Measurements from ENCODE around the gene ANKRD11.
"Not testable (repeated sequence)": the region's sequence is repeated elsewhere in the genome, so short reads cannot be mapped to it uniquely, and the experiment has no call there.

ANKRD11 gene

DNA sequence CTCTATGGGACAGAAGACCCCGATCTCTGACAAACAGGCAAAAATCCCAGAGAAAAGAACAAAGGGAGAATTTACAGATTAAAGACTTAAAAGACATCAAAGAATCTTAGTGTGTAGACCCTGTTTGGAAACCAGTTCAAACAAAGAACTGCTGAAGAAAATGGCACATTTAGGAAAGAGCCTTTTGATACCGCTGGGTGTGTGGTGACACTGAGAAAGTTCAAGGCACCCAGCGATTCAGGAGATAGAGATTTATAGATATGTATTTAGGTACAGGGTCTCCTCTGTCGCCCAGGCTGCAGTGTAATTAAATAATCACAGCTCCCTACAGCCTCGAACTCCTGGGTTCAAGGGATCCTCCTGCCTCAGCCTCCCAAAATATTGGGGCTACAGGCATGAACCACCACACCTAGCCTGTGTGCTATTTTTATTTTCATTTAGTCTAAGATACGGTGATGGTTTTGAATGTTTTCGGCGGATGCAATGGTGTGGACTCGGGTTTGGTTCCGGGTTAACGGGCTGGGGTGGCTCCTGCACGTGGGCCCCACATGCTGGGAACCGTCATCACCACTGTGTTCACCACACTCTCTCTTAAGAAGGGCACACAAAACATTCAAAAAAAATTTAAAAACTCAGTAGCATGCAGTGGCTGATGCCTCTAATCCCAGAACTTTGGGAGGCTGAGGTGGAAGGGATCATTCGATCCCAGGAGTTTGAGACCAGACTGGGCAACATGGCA, 158.8 kb downstream of the ANKRD11 start:
- DNase-seq (ENCODE audit: low read depth in 2 of 2): no peak

DNA sequence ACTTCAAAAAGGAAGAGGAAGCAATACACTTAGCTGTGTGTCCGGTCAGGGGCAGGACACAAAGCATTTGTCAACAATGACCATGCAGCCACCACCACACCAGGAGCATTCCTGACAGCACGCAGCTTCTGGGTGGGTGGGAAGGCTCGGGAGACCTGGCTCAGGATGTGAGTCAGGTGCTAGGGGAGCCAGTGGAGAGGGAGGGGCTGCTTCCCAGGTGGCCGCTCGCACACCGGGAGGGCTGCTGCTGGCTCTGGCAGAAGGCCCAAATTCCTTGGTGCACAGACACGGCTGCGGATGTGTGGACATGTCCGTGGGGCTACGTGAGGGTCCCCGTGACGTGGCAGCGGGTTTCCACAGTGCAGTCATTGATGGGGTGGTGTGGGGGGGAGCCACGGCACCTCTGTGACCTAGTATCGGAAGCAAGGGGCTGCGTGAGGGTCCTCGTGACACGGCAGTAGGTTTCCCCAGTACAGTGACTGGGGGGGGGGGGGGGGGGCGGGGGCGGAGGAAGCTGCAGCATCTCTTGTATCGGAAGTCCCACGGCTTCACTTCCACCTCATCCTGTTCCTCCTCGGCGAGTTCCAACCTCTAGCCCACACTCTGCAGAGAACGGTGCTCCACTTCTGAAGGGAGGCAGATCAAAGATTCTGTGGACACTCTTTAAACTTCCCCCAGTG, 160.0 kb downstream of the ANKRD11 start:
- DNase-seq (ENCODE audit: low read depth in 2 of 2): no peak

DNA sequence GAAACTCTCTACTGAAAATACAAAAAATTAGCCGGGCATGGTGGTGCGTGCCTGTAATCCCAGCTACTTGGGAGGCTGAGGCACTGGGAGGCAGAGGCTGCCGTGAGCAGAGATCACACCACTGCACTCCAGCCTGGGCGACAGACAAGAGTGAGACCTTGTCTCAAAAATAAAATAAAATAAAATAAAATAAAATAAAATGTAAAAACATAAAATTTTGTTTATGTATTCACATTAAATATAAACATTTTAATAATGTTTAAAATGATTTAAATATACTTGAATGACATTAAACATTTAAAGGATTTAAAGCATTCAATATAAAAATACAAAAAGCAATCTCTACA, 160.6 kb downstream of the ANKRD11 start:
- DNase-seq (ENCODE audit: low read depth in 2 of 2): not testable (repeated sequence)

- not testable (repeated sequence) for DNase-seq (ENCODE audit: low read depth in 2 of 2)
Observed at GRCh38 chr16:89328412-89329400, 161.7 kb downstream of the ANKRD11 start.

DNA sequence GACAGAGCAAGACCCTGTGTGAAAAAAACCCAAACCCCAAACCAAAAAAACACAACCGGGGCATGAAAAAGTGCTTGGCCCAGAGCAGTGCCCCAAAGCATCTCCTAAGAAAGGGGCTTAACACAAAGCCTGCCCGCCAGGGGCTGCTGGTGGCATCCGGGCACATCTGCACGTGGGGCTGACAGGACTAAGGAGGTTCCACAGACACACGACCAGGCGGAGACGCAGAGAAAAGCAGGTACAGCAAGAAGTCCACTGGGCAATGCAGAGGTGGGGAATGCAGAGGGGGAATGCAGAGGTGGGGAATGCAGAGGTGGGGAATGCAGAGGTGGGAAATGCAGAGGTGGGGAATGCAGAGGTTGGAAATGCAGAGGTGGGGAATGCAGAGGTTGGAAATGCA, 163.6 kb downstream of the ANKRD11 start:
- no peak for DNase-seq (ENCODE audit: low read depth in 2 of 2)

GRCh38 chr16:89325861-89326471, 164.4 kb downstream of the ANKRD11 start:
- no peak for DNase-seq (ENCODE audit: low read depth in 2 of 2)

- DNase-seq (ENCODE audit: low read depth in 2 of 2): no peak
Observed at GRCh38 chr16:89324056-89325010, 166.0 kb downstream of the ANKRD11 start.

DNA sequence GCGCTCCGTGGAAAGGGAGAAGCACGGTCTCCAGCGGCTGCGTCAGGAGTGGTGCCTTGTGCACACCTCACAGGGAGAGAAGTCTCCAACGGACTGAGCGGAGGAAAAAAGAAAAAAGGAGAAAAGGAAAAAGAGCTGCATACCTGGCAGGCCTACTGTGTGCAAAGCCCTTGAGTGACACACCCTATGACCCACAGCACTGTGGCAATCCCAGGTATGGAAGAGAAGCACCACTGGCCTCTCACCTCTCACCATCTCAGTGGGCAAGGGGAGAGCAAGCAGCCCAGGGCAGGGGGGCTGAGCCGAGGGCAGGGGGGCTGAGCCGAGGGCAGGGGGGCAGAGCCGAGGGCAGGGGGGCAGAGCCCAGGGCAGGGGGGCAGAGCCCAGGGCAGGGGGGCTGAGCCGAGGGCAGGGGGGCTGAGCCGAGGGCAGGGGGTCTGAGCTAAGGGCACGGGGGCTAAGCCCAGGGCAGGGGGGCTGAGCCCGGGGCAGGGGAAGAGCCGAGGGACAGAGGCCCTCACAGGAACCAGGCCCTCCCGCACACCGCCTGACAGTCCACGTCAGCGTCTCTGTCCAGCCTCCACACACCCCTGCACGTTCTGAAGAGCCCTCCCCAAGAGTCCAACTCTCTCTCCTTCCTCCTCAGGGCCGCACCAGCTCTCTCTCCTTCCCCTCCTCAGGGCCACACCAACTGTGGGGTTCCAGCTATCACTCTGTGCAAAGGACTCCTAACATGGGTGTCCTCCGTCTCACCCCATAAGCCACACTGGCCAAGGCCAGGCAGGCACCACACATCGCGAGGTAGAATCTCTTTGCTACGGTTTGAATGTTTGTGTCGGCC, 167.0 kb downstream of the ANKRD11 start:
- no peak for DNase-seq (ENCODE audit: low read depth in 2 of 2)

- no peak for DNase-seq (ENCODE audit: low read depth in 2 of 2)
Observed at GRCh38 chr16:89322321-89323119, 167.8 kb downstream of the ANKRD11 start.

DNA sequence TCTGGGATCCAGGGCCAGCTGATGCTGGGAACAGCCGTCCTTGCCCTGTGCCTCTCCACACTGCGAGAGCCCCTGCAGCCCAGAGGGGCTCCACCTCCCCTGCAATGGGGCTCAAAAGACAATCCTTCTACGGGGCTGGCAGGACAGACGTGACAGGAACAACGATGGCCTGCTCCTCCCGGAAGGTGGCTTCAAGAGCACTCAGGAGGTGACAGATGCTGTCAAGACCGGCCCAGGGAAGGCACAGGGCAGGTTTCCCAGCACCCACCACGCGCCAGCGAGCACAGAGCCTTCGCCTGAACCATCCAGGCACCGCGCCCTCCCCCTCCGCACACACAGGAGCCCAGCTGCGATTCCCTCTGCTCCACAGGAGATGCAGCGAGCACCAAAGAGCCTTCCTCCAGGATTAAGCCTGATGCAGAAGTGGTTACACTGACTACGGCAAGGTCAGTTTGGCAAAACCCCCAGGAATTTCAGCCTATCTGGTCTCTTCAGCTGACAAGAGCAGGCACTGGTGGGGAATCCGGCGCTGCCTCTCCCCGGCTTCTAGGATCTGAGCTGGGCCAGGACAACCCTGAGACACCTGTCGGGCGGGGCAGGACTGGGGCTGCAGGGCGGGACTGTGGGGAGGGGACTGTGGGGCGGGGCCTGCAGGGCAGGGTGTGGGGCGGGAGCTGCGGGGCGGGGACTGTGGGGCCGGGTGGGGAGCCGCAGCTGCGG, 169.4 kb downstream of the ANKRD11 start:
- DNase-seq (ENCODE audit: low read depth in 2 of 2): no peak

GRCh38 chr16:89319886-89320781, 170.2 kb downstream of the ANKRD11 start:
- no peak for DNase-seq (ENCODE audit: low read depth in 2 of 2)

- no peak for DNase-seq (ENCODE audit: low read depth in 2 of 2)
Observed at GRCh38 chr16:89319631-89319885, 170.8 kb downstream of the ANKRD11 start.

GRCh38 chr16:89318871-89319630, 171.3 kb downstream of the ANKRD11 start:
- no peak for DNase-seq (ENCODE audit: low read depth in 2 of 2)

GRCh38 chr16:89318430-89318758, 172.0 kb downstream of the ANKRD11 start:
- no peak for DNase-seq (ENCODE audit: low read depth in 2 of 2)

GRCh38 chr16:89317729-89318429, 172.5 kb downstream of the ANKRD11 start:
- DNase-seq (ENCODE audit: low read depth in 2 of 2): no peak

- no peak for DNase-seq (ENCODE audit: low read depth in 2 of 2)
Observed at GRCh38 chr16:89317101-89317671, 173.2 kb downstream of the ANKRD11 start.

Measured in stimulated activated CD8-positive, alpha-beta memory T cell treated with anti-CD3 and anti-CD28 coated beads, Interleukin-7, amount 100 ng/mL, for 1 hour (primary cell).